Measurements from ENCODE around the gene PTPRM.

The PTPRM gene

DNA sequence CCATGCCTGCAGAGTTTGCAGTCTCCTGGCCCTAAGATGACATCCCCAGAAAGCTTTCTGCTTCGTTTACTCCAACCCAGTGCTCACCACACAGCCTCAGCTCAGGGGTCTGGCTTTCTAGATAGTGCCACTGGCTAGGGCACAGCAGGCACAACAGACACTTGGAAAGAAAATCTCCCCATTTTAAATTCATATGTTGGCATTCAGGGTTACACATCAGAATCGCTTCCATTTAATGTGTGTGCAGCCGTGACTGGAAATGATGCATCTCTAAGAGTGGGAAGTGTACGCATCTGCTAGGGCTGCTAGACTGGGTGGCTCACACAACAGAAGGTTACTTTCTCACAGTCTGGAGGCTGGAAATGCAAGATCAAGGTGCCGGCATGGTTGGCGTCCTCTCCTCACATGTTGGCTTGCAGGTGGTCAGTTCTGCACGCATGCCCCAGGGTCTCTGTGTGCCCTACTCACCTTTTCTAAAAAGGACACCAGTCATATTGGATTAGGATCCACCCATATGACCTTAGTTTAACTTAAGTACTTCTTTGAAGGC, 712.7 kb downstream of the PTPRM start:
- H3K4me2 ChIP-seq (ENCODE audit: low read length): no peak overlapping the region
- H3K4me1 ChIP-seq (ENCODE audit: control insufficient read depth, low read length): no peaks in the 10 kb centered on the region
- H3K79me2 ChIP-seq (ENCODE audit: control insufficient read depth, low read length): no peaks in the 10 kb centered on the region
- H3K4me3 ChIP-seq (ENCODE audit: low read length): no peak overlapping the region
- no peaks in the 10 kb centered on the region for H3K9me2 ChIP-seq (replicated peaks; ENCODE audit: control insufficient read depth, low read length)
- H3K36me3 ChIP-seq (ENCODE audit: control insufficient read depth, low read length): no peaks in the 10 kb centered on the region
- H3K27me3 ChIP-seq (ENCODE audit: control insufficient read depth, low read length): no peaks in the 10 kb centered on the region
- H4K20me1 ChIP-seq (ENCODE audit: control insufficient read depth, insufficient read depth, low read depth, low read length): no peaks in the 10 kb centered on the region
- no peak overlapping the region for H3K27ac ChIP-seq (ENCODE audit: low read depth, low read length)
- no peaks in the 10 kb centered on the region for H3F3A ChIP-seq (ENCODE audit: control insufficient read depth, insufficient read depth)
- TF ChIP-seq EZH2phosphoT487 (IDR thresholded peaks at IDR 0.05; ENCODE audit: borderline replicate concordance, low read length): no peak
- TF ChIP-seq, protein P1, sequence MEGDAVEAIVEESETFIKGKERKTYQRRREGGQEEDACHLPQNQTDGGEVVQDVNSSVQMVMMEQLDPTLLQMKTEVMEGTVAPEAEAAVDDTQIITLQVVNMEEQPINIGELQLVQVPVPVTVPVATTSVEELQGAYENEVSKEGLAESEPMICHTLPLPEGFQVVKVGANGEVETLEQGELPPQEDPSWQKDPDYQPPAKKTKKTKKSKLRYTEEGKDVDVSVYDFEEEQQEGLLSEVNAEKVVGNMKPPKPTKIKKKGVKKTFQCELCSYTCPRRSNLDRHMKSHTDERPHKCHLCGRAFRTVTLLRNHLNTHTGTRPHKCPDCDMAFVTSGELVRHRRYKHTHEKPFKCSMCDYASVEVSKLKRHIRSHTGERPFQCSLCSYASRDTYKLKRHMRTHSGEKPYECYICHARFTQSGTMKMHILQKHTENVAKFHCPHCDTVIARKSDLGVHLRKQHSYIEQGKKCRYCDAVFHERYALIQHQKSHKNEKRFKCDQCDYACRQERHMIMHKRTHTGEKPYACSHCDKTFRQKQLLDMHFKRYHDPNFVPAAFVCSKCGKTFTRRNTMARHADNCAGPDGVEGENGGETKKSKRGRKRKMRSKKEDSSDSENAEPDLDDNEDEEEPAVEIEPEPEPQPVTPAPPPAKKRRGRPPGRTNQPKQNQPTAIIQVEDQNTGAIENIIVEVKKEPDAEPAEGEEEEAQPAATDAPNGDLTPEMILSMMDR (IDR thresholded peaks at IDR 0.05; ENCODE audit: low read depth, low read length, poor library complexity, severe bottlenecking): no peak
- no peaks in the 10 kb centered on the region for H3K9me3 ChIP-seq (ENCODE audit: control insufficient read depth, insufficient read depth, low read length)

DNA sequence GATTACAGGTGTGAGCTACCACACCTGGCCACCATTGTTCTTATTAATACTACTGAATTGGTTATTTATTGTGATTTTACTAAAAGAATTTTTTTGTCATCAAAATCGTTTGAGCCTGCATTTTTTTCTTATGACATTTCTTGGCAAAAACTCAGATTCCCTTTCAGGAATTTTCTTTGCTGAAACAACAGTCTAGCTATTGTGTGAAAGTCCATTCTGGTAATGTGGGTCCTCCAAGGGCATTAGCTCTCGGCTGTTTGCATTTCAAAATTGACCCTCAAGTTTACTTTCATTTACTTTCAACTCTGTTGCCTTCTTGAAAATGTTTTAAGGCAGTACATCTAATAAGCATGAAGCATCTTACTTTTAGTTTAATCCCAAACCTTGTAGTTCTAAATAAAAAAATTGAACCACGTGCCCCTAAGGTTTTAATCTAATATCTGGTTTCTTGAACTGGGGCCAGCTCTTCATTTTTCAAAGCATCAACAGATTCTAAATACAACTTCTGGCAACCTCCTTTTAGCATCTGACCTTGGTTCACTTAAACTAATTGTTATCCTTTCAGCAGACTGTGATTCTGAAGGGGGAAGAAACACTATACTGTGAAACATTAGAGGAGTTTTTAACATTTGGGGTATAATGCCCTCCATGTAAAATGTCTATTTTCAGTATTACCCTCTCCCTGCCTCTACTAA, 716.9 kb downstream of the PTPRM start:
- Histone ChIP-seq H4K20me1 (ENCODE audit: control insufficient read depth, insufficient read depth, low read depth, low read length) (no peaks in the 10 kb centered on the region), H3K9me2 (replicated peaks; ENCODE audit: control insufficient read depth, low read length) (no peaks in the 10 kb centered on the region), H3K36me3 (ENCODE audit: control insufficient read depth, low read length) (no peaks in the 10 kb centered on the region), H3F3A (ENCODE audit: control insufficient read depth, insufficient read depth) (no peaks in the 10 kb centered on the region), H3K4me2 (ENCODE audit: low read length) (no peak overlapping the region), H3K4me1 (ENCODE audit: control insufficient read depth, low read length) (no peaks in the 10 kb centered on the region), H3K27ac (ENCODE audit: low read depth, low read length) (no peak overlapping the region), H3K27me3 (ENCODE audit: control insufficient read depth, low read length) (no peaks in the 10 kb centered on the region), H3K9me3 (ENCODE audit: control insufficient read depth, insufficient read depth, low read length) (no peaks in the 10 kb centered on the region), H3K79me2 (ENCODE audit: control insufficient read depth, low read length) (no peaks in the 10 kb centered on the region), H3K4me3 (ENCODE audit: low read length) (no peak overlapping the region)
- TF ChIP-seq, protein P1 (IDR thresholded peaks at IDR 0.05; ENCODE audit: low read depth, low read length, poor library complexity, severe bottlenecking): no peak
- TF ChIP-seq EZH2phosphoT487 (IDR thresholded peaks at IDR 0.05; ENCODE audit: borderline replicate concordance, low read length): no peak

DNA sequence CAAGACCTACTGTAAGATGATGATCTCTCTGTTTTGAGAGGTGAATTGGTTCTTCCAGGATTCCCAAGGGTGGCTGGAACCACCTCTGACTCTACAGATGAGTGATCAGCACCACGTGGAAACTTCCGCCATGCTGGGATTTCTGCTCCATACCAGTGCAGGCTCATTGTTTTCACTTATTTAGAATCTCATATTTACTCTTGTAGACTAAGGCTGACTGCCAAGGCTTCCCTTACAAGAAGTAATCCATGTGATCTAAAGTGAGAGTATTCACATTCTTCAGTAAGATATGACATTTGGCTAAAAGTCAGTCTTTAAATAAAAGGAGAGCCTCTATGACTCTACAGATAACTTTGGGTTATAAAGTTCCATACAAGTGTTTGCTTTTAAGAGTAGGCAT, 719.2 kb downstream of the PTPRM start:
- H3K4me1 ChIP-seq (ENCODE audit: control insufficient read depth, low read length): no peaks in the 10 kb centered on the region
- H3K9me3 ChIP-seq (ENCODE audit: control insufficient read depth, insufficient read depth, low read length): no peaks in the 10 kb centered on the region
- H3K79me2 ChIP-seq (ENCODE audit: control insufficient read depth, low read length): no peaks in the 10 kb centered on the region
- no peaks in the 10 kb centered on the region for H3F3A ChIP-seq (ENCODE audit: control insufficient read depth, insufficient read depth)
- no peak overlapping the region for H3K4me2 ChIP-seq (ENCODE audit: low read length)
- TF ChIP-seq, protein P1 (IDR thresholded peaks at IDR 0.05; ENCODE audit: low read depth, low read length, poor library complexity, severe bottlenecking): no peak
- no peak for TF ChIP-seq EZH2phosphoT487 (IDR thresholded peaks at IDR 0.05; ENCODE audit: borderline replicate concordance, low read length)
- H3K9me2 ChIP-seq (replicated peaks; ENCODE audit: control insufficient read depth, low read length): no peaks in the 10 kb centered on the region
- no peaks in the 10 kb centered on the region for H3K36me3 ChIP-seq (ENCODE audit: control insufficient read depth, low read length)
- no peaks in the 10 kb centered on the region for H3K27me3 ChIP-seq (ENCODE audit: control insufficient read depth, low read length)
- H3K4me3 ChIP-seq (ENCODE audit: low read length): no peak overlapping the region
- no peaks in the 10 kb centered on the region for H4K20me1 ChIP-seq (ENCODE audit: control insufficient read depth, insufficient read depth, low read depth, low read length)
- H3K27ac ChIP-seq (ENCODE audit: low read depth, low read length): no peak overlapping the region
